Activated B cell treated with CpG ODN at 0.5 μM for 24 hours (primary cell): ENCODE data around the gene LAPTM4A. TPM values are rescaled to one million over a fixed set of nuclear protein-coding genes. Genes with fewer than 3 reads are reported as not detected.

Experiments
- ATAC-seq: fragments of 200-7000 bp; cut with Tn5 transposase; one replicate; pipeline ENCODE4 v1.10.0; 2021; ENCODE audit warnings: low read depth, mild to moderate bottlenecking, moderate library complexity
- CTCF ChIA-PET: fragments of 350-600 bp; sonication (Branson Sonifier 250); formaldehyde crosslinking; loops from one replicate; lab custom pipeline; 2021; ENCODE audit warnings: antibody characterized with exemption; lab: Charles Lee
- POLR2A ChIA-PET: fragments of 350-600 bp; sonication (Branson Sonifier 250); formaldehyde crosslinking; loops from one replicate; lab custom pipeline; 2021; ENCODE audit warnings: antibody characterized with exemption; lab: Charles Lee
- DNase-seq: peaks from one replicate; pipeline ENCODE4 v3.0.0; 2022
- H3K27ac Mint-ChIP-seq: one replicate; pipeline ENCODE4 v1.8.0; 2020; ENCODE audit warnings: mixed read lengths
- H3K27me3 Mint-ChIP-seq: one replicate; pipeline ENCODE4 v1.8.0; 2021; ENCODE audit warnings: mixed read lengths
- H3K36me3 Mint-ChIP-seq: one replicate; pipeline ENCODE4 v1.8.0; 2021; ENCODE audit warnings: low read depth, mixed read lengths
- H3K4me1 Mint-ChIP-seq: one replicate; pipeline ENCODE4 v1.8.0; 2021; ENCODE audit warnings: mixed read lengths
- H3K4me3 Mint-ChIP-seq: one replicate; pipeline ENCODE4 v1.8.0; 2020; ENCODE audit warnings: mild to moderate bottlenecking, mixed read lengths
- H3K9me3 Mint-ChIP-seq: one replicate; pipeline ENCODE4 v1.8.0; 2020; ENCODE audit warnings: mixed read lengths
- intact Hi-C: fragments of 100-400 bp; cut with micrococcal nuclease; formaldehyde crosslinking; loops from one replicate; pipeline ENCODE4 v1.15.1; 2024
- total RNA-seq: library from RNA; stranded (reverse); gene quantifications from 2 replicates; pipeline ENCODE4 v1.2.3, GENCODE V29; 2022
- TF ChIP-seq, protein P1 (sequence below): fragments of 200-600 bp; IDR thresholded peaks from one replicate; pipeline ENCODE4 v1.8.0; 2022; ENCODE audit warnings: antibody characterized with exemption, mild to moderate bottlenecking

The LAPTM4A gene
- total RNA-seq, 1 donor from 2014 or later = 47.2 TPM

DNA sequence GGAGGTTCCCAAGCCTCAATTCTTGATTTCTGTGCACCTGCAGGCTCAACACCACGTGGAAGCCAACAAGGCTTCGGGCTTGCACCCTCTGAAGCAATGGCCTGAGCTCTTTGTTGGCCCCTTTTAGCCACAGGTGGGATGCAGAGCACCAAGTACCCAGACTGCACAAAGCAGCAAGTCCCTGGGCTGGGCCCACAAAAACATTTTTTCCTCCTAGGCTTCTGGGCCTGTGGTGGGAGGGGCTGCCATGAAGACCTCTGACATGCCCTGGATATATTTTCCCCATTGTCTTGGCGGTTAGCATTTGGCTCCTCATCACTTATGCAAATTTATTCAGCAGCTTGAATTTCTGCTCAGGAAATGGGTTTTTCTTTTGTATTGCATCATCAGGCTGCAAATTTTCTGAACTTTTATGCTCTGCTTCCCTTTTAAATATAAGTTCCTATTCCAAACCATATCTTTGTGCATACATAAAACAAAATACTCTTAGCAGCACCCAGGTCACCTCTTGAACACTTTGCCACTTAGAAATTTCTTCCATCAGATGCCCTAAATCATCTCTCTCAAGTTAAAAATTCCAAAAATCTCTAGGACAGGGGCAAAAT, 29.9 kb downstream of the LAPTM4A start:
- intact Hi-C loops = no loop called here
- H3K36me3 Mint-ChIP-seq = no peaks in the 10 kb centered on the region
- no peaks in the 10 kb centered on the region for H3K27me3 Mint-ChIP-seq
- H3K4me3 Mint-ChIP-seq = no peak overlapping the region
- ChIA-PET POLR2A (no interaction called here), CTCF (interaction anchor here (0.6 kb wide), 1 partner anchor 32 kb away, joined by 4 read pairs; no protein-coding TSS in a partner anchor)
- H3K4me1 Mint-ChIP-seq = no peaks in the 10 kb centered on the region
- DNase-seq = no peak
- H3K27ac Mint-ChIP-seq = no peak overlapping the region
- no peak for ATAC-seq
- TF ChIP-seq, protein P1, sequence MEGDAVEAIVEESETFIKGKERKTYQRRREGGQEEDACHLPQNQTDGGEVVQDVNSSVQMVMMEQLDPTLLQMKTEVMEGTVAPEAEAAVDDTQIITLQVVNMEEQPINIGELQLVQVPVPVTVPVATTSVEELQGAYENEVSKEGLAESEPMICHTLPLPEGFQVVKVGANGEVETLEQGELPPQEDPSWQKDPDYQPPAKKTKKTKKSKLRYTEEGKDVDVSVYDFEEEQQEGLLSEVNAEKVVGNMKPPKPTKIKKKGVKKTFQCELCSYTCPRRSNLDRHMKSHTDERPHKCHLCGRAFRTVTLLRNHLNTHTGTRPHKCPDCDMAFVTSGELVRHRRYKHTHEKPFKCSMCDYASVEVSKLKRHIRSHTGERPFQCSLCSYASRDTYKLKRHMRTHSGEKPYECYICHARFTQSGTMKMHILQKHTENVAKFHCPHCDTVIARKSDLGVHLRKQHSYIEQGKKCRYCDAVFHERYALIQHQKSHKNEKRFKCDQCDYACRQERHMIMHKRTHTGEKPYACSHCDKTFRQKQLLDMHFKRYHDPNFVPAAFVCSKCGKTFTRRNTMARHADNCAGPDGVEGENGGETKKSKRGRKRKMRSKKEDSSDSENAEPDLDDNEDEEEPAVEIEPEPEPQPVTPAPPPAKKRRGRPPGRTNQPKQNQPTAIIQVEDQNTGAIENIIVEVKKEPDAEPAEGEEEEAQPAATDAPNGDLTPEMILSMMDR = no peak
- peaks cover 10% of the 10 kb centered on the region for H3K9me3 Mint-ChIP-seq

DNA sequence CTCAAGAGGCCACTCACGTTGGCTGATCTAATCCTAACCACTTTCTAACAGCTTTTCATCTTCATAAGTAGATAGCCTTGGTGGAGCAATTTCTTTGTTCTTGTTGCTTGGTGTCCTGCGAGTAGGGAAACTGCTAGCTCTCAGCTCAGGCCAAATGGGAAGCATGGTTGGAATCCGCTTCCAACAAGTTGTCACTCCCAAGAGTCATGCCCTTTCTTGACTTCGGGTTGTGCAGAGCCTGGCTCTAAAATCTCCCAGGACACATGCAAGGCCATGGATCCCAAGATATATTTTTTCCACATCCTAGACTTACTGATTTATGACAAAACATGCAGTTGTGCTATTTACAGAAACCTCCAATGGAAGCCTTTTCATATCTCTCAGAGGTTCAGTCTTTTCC, 31.7 kb downstream of the LAPTM4A start:
- H3K27ac Mint-ChIP-seq = no peak overlapping the region
- DNase-seq = no peak
- POLR2A ChIA-PET = no interaction called here
- TF ChIP-seq, protein P1 = no peak
- intact Hi-C loops = no loop called here
- no peaks in the 10 kb centered on the region for H3K36me3 Mint-ChIP-seq
- H3K27me3 Mint-ChIP-seq = no peaks in the 10 kb centered on the region
- CTCF ChIA-PET = no interaction called here
- H3K4me3 Mint-ChIP-seq = no peak overlapping the region
- ATAC-seq = no peak
- no peaks in the 10 kb centered on the region for H3K4me1 Mint-ChIP-seq
- H3K9me3 Mint-ChIP-seq = peaks cover 10% of the 10 kb centered on the region

DNA sequence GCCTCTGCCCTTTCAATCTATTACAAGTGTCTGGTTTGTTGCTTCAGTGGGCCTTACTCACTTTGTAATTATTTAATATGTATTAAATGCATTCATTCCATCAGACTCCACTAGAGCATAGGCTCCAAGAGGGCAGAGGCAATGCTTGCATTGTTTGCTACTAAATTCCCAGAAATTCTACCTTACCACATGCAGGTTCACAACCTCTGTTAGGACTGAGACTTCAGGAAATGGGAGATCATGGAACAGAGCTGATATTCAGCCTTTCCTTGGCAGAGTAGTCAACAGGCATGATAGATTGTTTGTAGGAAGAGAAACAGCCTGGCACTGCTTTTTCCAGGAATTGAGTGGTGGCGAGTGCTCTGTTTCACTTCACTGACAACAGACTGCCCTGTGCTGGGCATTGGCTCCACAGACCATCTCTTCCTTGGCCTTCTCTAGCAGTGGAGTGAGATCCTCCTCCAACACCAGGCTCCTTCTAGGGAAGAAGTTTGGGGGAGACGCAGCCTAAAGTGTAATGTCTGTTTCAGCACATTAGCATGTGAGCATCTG, 32.8 kb downstream of the LAPTM4A start:
- ChIA-PET POLR2A (no interaction called here), CTCF (no interaction called here)
- H3K27me3 Mint-ChIP-seq = peaks cover 8% of the 10 kb centered on the region
- intact Hi-C loops = no loop called here
- ATAC-seq (no peak), DNase-seq (no peak)
- H3K4me3 Mint-ChIP-seq = no peak overlapping the region
- TF ChIP-seq, protein P1 = no peak
- no peaks in the 10 kb centered on the region for H3K4me1 Mint-ChIP-seq
- H3K9me3 Mint-ChIP-seq = peaks cover 13% of the 10 kb centered on the region
- no peak overlapping the region for H3K27ac Mint-ChIP-seq
- H3K36me3 Mint-ChIP-seq = no peaks in the 10 kb centered on the region

DNA sequence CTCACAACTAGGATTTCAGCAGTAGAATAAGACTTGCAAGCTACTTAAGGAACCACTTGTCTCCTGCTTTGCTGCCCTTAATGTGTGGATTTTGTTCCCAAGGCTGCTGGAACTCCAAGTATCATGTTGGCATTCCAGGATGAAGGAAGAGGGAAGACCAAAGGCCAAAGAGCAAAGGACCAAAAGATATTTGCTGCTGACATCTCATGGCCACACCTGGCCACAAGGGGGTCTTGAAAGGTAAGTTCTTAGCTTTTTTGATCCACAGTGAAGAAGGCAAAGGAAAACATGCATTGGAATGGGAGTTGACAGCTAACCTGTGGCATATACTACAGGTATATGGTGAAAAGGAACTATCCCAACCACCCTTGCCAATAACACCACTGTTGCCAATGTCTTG, 35.1 kb downstream of the LAPTM4A start:
- intact Hi-C loops = no loop called here
- Mint-ChIP-seq H3K4me1 (peaks cover 12% of the 10 kb centered on the region), H3K27ac (no peak overlapping the region), H3K27me3 (peaks cover 20% of the 10 kb centered on the region), H3K4me3 (no peak overlapping the region), H3K9me3 (peaks cover 7% of the 10 kb centered on the region), H3K36me3 (no peaks in the 10 kb centered on the region)
- DNase-seq (no peak), ATAC-seq (no peak)
- ChIA-PET POLR2A (interaction anchor here (1.5 kb wide), 1 partner anchor 36 kb away, joined by 4 read pairs; no protein-coding TSS in a partner anchor), CTCF (interaction anchor here (0.9 to 4.1 kb wide), 15 partner anchors 8 to 209 kb away, joined by 3 to 39 read pairs (median 7); partner anchors contain the start of genes LAPTM4A and SDC1)
- TF ChIP-seq, protein P1 = no peak

DNA sequence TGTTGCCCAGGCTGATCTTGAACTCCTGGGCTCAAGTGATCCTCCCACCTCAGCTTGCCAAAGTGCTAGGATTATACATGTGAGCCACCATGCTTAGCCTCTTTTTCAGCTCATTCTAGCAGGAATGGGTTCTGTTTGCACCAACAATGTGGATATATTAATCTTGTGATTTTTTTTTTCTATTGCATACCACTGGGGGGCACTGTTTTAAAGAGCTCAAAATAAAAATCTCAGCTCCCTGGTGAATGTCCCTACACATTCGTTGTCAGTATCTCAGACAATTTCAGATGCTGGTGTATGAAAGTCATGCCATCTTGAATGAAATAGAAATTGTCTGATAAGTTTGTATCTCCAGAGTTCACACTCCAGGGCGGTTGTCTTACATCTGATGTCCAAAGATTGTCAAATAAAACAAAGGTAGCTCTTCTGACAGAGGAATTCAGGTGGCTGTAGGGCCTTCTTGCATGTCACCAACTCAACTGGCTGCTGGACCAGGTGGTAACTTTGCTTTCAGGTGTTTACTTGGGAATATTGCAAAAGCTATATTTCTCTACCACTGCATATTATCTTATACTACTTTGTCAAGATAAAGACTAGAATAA, 35.8 kb downstream of the LAPTM4A start:
- ChIA-PET CTCF (interaction anchor here (0.7 to 4.1 kb wide), 25 partner anchors 9 to 210 kb away, joined by 3 to 39 read pairs (median 6); partner anchors contain the start of genes LAPTM4A and SDC1), POLR2A (interaction anchor here (1.3 kb wide), 1 partner anchor 36 kb away, joined by 9 read pairs; the partner anchor contains the start of gene LAPTM4A)
- Mint-ChIP-seq H3K27ac (no peak overlapping the region), H3K36me3 (no peaks in the 10 kb centered on the region), H3K9me3 (peaks cover 7% of the 10 kb centered on the region), H3K4me3 (no peak overlapping the region), H3K4me1 (peaks cover 12% of the 10 kb centered on the region), H3K27me3 (peaks cover 27% of the 10 kb centered on the region)
- DNase-seq (no peak), ATAC-seq (peak; percentile 40)
- intact Hi-C loops = loop anchor here (1.0 to 2.0 kb wide), 3 partner anchors 35 to 83 kb away; no protein-coding TSS in a partner anchor
- TF ChIP-seq, protein P1 = no peak
